Activated CD8-positive, alpha-beta memory T cell treated with anti-CD3 and anti-CD28 coated beads for 4 hours (primary cell): ENCODE data around the gene EHBP1.

ENCODE experiments used
- DNase-seq, 2 donors: peaks; one replicate each; pipeline ENCODE4 v3.0.0-alpha.2; 2020; ENCODE audit warnings: low read depth in 2 of 2

EHBP1 gene

GRCh38 chr2:63051042-63051794, 345.7 kb downstream of the EHBP1 start:
- no peak for DNase-seq

DNA sequence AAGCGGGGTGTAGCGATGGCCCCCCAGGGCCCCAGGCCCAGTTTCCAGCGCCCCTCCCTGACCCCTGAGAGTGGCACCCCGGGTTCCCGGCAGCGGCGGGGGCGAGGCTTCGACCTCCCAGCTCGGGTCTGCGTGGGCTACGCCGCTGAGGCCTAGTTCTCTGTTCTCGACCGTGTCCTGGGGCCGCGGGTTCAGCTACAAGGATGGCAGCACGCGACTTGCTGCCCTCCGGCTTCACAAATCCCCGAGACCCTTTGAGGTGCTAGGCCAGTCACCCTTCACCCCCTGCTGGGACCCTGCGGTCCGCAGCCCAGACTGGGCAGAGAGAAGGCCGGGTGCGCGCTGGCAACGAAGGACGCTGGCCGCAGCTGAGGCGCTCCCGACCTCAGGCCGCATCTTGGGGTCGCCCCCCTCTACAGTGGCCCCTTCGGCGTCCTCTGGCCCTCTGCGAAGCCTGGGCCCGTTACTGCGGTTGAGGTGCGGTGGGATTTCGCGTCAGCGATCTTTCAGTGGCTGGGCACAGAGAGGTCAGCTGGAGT, 346.4 kb downstream of the EHBP1 start:
- no peak for DNase-seq

- DNase-seq = no peak
These were observed 347.0 kb downstream of the EHBP1 start for GRCh38 chr2:63052411-63053080.

GRCh38 chr2:63053081-63053888, 347.8 kb downstream of the EHBP1 start:
- DNase-seq = no peak

DNA sequence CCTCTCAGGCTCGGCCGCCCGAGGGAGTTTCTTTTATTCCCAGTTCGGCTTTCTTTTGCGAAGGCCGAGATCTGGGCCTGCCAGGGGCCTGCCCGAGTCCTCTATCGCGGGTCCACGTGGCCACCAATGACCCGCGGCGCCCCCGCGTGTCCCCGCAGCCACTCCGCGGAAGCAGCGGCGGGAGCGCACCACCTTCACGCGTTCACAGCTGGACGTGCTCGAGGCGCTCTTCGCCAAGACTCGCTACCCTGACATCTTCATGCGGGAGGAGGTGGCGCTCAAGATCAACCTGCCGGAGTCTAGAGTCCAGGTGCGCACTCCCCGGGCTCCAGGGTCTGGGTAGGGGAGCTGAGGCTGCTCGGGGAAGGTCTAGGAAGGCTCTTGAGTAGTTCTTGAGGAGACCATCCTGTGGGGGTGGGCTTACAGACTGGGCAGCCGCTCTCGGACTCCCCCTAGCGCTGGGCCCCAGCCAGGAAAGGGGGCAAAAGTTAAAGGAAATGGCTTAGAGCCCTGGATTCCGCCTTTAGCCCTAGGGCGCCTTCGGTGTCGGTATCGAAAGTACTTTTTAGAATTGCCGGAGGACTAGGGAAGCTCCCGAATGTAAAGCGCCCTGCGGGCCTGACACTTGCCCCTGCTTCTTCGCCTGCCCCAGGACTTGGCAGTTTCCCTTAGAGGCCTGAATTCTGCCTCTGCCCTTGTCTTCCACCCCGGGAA, 348.5 kb downstream of the EHBP1 start:
- DNase-seq = no peak

DNA sequence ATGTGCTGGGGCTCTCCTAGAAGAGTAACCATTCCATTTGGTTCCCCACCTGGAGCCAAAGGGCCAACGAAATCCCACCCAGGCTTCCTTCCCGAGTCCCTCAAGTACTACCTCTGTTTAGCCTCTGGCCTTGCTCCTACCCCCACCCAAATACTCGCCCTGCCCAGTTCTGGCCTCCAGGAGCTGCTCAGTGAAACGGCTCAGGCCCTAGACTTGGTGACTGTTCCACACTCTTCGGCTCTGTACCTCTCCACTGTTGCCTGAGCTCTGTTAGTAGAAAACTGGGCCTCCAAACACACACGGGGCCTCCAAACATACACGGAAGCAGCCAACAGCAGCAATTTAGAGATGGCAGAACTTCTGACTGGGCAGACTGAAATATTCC, 349.3 kb downstream of the EHBP1 start:
- no peak for DNase-seq

DNA sequence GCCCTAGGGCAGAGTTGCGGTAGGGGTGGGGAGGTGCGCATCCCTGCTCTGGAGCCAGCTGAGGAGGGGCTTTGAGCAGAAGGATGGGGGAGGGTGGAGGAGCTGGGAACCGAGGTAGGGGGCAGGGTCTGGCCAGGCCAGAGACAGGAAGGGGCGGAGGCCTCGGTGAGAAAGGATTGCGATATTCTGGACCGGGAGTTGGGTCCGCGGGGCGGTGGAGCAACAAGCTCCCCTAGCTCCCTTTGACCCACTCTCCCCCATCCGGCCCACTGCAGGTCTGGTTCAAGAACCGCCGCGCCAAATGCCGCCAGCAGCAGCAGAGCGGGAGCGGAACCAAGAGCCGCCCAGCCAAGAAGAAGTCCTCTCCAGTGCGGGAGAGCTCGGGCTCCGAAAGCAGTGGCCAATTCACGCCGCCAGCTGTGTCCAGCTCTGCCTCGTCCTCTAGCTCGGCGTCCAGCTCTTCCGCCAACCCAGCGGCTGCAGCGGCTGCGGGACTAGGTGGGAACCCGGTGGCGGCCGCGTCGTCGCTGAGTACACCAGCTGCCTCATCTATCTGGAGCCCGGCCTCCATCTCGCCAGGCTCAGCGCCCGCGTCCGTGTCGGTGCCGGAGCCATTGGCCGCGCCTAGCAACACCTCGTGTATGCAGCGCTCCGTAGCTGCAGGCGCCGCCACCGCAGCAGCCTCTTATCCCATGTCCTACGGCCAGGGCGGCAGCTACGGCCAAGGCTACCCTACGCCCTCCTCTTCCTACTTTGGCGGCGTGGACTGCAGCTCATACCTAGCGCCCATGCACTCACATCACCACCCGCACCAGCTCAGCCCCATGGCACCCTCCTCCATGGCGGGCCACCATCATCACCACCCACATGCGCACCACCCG, 350.0 kb downstream of the EHBP1 start:
- no peak for DNase-seq

DNA sequence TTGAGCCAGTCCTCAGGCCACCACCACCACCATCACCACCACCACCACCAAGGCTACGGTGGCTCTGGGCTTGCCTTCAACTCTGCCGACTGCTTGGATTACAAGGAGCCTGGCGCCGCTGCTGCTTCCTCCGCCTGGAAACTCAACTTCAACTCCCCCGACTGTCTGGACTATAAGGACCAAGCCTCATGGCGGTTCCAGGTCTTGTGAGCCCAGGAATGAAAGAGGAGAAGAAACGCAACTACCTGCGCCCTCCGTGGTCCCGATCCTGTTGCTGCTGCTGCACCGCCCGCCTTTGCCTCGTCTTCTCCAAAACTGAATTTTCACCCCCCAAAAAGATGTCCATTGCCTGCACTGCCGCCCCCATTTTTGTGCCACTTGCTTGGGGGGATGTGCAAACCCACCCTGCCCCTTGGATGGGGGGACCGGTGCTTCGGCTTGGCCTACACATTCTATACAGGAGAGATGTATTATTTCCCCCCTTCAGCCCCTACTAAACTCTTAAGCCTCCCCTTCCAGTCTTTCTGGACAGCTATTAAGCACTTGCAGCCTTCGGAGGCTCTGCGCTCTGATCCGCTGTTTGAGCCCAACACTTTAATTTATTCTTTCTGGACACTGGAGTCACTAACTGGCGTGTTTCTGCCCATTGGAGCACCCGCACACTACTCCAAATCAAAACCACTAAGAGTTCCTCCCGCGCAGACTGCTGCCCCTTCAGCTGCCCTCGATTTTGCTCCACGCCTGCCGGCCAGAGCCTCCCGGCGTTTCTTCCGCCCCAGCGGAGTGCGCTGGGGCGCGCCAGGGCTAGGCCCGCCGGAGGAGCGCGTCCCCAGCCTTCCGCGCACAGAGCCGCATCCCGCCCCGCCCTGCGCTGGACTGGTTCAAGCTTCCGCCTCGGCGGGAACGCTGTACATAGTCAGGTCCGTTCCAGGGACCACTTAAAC, 350.9 kb downstream of the EHBP1 start:
- DNase-seq = no peak

DNA sequence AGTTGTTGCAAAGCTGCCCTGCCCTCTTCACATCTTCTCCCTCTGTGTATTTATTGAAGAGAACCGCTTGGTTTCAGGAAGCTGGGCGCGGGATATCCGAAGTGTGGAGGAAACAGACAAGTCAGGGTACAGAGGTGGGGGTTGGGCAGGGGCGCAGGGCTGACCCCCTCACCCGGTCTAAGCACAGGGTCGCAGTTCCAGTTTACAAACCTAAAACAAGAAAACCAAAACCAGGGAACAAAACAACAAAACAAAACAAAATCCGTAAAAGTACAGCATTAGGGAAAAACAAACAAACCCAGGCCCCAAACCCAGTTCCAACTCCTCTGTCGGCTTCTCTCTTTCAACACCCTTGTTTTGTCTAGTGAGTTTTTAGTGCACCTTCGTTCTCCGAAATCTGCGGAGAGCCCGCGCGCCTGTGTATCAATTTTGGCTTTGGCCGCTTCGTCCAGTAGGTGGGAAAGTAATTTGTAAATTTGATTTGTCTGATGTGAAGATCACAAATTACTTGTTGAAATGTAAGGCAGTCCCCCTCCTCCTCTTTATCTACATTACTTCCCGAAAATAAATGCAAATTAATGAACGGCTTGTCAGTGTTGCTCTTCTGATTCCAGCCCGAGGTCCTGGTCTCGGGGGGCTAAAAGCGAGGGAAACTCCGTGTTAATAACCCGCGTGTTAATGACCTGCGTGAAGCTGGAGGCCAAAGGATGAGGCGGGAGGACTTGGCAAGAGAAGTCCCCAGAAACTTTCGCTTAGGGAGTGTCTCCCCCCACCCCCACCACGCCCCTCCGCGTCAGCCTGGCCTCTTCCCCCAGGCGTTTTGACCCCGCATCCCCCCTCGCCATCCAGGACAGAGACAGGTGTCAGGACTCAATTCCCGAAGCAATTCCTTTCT, 352.0 kb downstream of the EHBP1 start:
- no peak for DNase-seq

- DNase-seq = no peak
These were observed 352.8 kb downstream of the EHBP1 start for GRCh38 chr2:63058144-63058920.

- DNase-seq = no peak
These were observed 353.6 kb downstream of the EHBP1 start for GRCh38 chr2:63058921-63059792.

- DNase-seq = no peak
These were observed 354.4 kb downstream of the EHBP1 start for GRCh38 chr2:63059793-63060471.

DNA sequence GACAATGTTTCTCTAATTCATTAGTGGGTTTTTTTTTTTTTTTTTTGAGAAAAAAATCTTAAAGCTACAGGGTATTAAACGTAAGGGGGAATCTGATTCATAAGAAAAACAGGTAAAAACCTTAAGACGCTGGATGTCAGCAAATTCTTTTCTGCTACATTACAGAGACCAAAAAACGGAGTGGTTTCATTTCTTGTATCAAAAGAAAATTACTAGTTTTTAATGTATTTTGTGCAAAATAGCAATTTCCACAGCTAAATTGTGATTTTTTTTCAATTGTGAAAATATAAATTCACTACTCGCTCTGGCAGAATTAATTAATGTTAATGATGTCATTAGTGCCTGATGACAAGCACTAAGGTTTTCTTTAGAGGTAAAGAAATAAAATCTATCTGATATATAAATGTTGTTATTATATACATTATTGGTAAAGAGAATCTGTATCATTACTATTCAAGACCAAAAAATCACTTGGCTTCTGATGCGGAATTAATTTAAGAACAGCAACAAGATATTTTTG, 355.0 kb downstream of the EHBP1 start:
- DNase-seq = no peak

DNA sequence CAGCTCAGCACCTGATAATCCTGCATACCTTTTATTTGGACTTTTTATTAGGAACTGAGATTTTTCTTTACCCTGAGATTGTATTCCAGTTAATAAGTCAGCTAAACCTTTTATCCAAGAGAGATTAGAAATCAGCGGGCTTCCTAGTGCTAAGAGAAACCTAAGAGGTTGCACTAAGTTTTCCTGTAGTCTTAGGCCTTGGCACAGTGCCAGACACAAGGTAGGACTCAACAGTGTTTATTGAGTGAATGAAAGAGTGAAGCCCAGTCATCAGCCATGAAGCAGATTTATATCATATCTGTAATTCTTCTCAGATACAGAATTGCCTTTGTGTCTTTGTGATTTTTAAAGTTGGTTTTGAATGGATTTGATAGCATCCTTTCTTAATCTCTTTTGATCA, 358.7 kb downstream of the EHBP1 start:
- DNase-seq = no peak

GRCh38 chr2:63064661-63065060, 359.1 kb downstream of the EHBP1 start:
- no peak for DNase-seq

DNA sequence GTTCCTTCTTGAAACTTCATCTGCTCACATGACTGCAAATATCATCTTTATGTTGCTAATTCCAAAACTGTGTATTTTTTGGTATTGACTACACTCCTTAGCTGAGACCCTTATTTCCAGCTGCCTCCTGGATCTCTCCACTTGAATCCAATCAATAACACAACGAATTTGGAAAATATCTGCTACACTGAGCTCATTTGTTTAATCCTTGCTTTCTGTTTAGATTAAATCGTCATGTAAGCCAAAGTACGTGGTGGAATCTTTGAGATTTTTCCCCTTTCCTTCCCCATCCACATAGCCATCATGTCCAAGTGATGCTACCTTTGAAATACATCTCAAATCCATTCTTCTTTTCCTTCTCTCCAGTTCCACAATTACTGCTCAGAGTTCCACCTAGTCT, 360.8 kb downstream of the EHBP1 start:
- DNase-seq = no peak
